Brain microvascular endothelial cell (primary cell): ENCODE results near the gene ALMS1.

Experiments
- DNase-seq: peaks from one replicate; pipeline ENCODE4 v3.0.0-alpha.2; 2020
- H3K27ac ChIP-seq: fragments of 250-450 bp; sonication (Bioruptor Pico); 2 replicates; pipeline ENCODE4 v1.5.1; 2020; ENCODE audit warnings: mild to moderate bottlenecking, moderate library complexity
- H3K27me3 ChIP-seq: fragments of 250-450 bp; sonication (Bioruptor Pico); replicated peaks from 2 replicates; pipeline ENCODE4 v1.5.1; 2020; ENCODE audit warnings: mild to moderate bottlenecking
- H3K36me3 ChIP-seq: fragments of 250-450 bp; sonication (Bioruptor Pico); replicated peaks from 2 replicates; pipeline ENCODE4 v1.5.1; 2020; ENCODE audit warnings: mild to moderate bottlenecking
- H3K4me3 ChIP-seq: 2 replicates; pipeline ENCODE4 v1.5.1; 2011; ENCODE audit warnings: low read depth, mild to moderate bottlenecking, control low read depth, low read length, moderate library complexity
- in situ Hi-C: cut with HindIII; loops from 2 replicates; pipeline ENCODE4 v1.10.0; 2017; ENCODE audit warnings: low sequenced_read_pairs, low pct_ligation_motif_present
- TF ChIP-seq, protein P1 (sequence below): IDR thresholded peaks from 2 replicates; pipeline ENCODE4 v1.5.1; 2011; ENCODE audit warnings: low read depth, mild to moderate bottlenecking, moderate library complexity, low read length, control low read depth, inconsistent platforms; ENCODE audit errors: missing control alignments

The ALMS1 gene

DNA sequence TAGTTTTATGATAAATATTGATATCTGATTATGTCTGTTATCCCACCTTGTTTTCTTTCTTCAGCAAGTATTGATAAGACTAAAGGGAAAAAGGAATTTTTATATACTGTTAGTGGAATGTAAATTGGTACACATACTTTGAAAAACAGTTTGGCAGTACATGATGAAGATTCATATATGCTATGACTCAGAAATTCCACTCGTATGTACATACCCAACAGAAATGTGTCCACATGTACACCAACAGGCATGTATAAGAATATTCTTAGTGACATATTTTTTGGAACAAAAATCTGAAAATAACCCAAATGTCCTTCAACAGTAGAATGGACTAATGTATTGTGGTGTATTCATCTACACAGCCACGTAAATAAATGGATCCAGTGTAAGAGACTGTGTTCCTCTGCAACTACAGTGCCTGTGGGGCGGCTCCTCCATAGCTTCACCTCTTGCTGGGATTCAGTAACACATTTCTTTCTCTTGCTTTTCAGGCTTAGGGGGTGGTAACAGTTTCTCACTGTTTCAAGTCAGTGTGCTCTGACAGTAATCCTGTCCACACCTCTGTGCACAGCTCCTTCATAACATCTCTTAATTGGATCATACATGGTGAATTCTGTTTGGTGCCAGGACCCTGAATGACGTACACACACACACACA, 35.5 kb upstream of the ALMS1 start:
- in situ Hi-C loops: no loop called here
- H3K4me3 ChIP-seq: no peak overlapping the region
- no peaks in the 10 kb centered on the region for H3K36me3 ChIP-seq
- TF ChIP-seq, protein P1, sequence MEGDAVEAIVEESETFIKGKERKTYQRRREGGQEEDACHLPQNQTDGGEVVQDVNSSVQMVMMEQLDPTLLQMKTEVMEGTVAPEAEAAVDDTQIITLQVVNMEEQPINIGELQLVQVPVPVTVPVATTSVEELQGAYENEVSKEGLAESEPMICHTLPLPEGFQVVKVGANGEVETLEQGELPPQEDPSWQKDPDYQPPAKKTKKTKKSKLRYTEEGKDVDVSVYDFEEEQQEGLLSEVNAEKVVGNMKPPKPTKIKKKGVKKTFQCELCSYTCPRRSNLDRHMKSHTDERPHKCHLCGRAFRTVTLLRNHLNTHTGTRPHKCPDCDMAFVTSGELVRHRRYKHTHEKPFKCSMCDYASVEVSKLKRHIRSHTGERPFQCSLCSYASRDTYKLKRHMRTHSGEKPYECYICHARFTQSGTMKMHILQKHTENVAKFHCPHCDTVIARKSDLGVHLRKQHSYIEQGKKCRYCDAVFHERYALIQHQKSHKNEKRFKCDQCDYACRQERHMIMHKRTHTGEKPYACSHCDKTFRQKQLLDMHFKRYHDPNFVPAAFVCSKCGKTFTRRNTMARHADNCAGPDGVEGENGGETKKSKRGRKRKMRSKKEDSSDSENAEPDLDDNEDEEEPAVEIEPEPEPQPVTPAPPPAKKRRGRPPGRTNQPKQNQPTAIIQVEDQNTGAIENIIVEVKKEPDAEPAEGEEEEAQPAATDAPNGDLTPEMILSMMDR: no peak
- H3K27me3 ChIP-seq: no peaks in the 10 kb centered on the region
- DNase-seq: no peak
- H3K27ac ChIP-seq: no peak overlapping the region

DNA sequence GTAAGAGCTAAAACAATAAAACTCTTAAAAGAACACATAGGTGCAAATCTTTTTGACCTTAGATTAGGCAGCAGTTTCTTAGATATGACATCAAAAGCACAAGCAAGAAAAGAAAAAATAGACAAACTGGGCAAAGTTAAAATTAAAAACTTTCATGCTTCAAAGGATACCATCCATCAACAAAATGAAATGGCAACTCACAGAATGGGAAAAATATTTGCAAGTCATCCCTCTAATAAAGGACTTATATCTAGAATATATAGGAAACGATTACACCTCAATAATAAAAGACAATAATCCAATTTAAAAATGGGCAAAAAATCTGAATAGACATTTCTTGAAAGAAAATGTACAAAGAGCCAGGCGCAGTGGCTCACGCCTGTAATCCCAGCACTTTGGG, 29.5 kb upstream of the ALMS1 start:
- in situ Hi-C loops: no loop called here
- no peaks in the 10 kb centered on the region for H3K27me3 ChIP-seq
- TF ChIP-seq, protein P1: no peak
- no peak for DNase-seq
- no peak overlapping the region for H3K27ac ChIP-seq
- no peak overlapping the region for H3K4me3 ChIP-seq
- H3K36me3 ChIP-seq: no peaks in the 10 kb centered on the region

DNA sequence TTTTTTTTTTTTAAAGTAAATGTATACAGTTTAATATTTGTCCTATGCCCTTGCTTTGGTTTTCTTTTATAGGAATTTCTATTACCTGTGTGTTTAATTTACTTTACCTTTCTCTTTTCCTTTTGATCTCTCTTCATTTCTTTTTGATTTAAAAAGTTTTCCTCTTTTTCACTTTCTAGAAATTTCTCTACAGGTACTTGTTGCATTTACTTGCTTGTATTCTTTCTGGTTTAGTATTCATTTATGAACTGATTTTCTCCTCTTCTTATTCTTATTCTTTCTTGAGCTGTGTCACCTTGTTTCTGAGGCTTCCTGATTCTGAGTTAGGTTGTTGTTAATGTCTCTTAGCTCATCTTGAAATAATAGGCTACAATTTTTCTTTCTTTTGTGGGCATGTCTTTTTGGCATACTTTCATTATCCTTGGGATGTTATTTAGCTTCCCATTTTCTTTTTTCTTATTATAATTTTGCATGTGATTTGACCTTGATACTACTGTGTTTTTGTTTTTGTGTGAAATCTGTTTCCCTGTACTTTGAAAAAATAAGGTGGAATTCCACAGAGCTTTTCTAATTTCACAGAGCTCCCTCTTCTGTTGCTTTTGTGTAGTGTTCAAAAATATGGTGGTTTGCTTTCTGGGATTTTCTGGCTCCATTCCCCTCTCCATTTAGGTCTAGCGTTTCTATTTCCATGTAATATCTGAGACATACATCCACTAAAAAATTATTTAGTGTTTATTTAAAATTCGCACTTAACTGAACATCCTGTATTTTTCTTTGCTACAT, 25.5 kb upstream of the ALMS1 start:
- H3K27ac ChIP-seq: no peak overlapping the region
- no peaks in the 10 kb centered on the region for H3K27me3 ChIP-seq
- H3K4me3 ChIP-seq: no peak overlapping the region
- H3K36me3 ChIP-seq: no peaks in the 10 kb centered on the region
- TF ChIP-seq, protein P1: peak; percentile 41
- in situ Hi-C loops: no loop called here
- no peak for DNase-seq

DNA sequence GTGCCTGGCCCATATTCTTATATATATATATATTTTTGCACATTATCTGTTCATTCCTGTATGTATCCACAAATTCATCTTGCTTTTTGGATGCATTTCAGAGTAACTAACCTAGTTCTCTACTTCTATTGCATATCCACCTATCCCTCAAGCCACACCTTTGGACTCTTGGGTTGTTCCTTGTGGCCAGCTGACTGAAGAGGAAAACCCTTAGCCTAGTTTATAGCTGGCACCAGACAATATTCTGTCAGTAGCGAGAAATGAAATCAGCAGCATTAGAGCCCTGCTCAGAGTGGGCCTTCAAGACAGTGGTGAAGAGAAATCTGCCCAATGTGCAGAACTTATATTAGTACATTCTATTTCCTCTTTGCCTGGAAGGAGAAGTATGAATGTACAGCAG, 19.6 kb upstream of the ALMS1 start:
- Histone ChIP-seq H3K36me3 (no peaks in the 10 kb centered on the region), H3K27me3 (no peaks in the 10 kb centered on the region), H3K27ac (no peak overlapping the region), H3K4me3 (no peak overlapping the region)
- TF ChIP-seq, protein P1: no peak
- no peak for DNase-seq
- in situ Hi-C loops: no loop called here

DNA sequence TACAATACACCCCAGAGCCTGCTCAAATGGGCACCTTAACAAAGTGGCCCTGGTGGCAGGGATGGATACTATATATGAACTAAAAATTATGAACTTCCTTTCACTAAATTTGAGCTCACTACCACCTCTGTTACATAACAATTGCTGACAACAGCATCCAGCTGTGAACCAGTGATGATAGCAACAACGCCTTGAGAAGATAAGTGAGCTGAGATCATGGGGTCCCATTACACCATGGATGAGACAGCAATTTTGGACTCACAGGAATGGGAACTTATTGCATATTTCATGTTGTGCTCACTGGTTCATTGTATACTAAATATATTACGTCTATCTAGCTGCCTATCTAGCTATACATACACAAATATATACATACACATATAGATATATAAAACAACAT, 16.9 kb upstream of the ALMS1 start:
- Histone ChIP-seq H3K27me3 (no peaks in the 10 kb centered on the region), H3K27ac (no peak overlapping the region), H3K4me3 (no peak overlapping the region), H3K36me3 (no peaks in the 10 kb centered on the region)
- TF ChIP-seq, protein P1: no peak
- no peak for DNase-seq
- in situ Hi-C loops: no loop called here
